Ishikawa (cell line): Measurements from ENCODE around the gene SLF1.

Experiments used
- CEBPB ChIP-seq: IDR thresholded peaks from 2 replicates; pipeline ENCODE4 v1.6.1; 2012
- CREB1 ChIP-seq: IDR thresholded peaks from 2 replicates; pipeline ENCODE4 v1.6.1; 2012; ENCODE audit warnings: low read depth
- EGR1 ChIP-seq: IDR thresholded peaks from 2 replicates; pipeline ENCODE4 v1.6.1; 2012
- EP300 ChIP-seq: IDR thresholded peaks from 2 replicates; pipeline ENCODE4 v1.6.1; 2012; ENCODE audit warnings: borderline replicate concordance
- FOXM1 ChIP-seq: IDR thresholded peaks from 2 replicates; pipeline ENCODE4 v1.6.1; 2012; ENCODE audit warnings: low read depth, borderline replicate concordance
- NFIC ChIP-seq: IDR thresholded peaks from 2 replicates; pipeline ENCODE4 v1.6.1; 2012
- RAD21 ChIP-seq: IDR thresholded peaks from 2 replicates; pipeline ENCODE4 v1.6.1; 2012; ENCODE audit warnings: low read depth
- TAF1 ChIP-seq: IDR thresholded peaks from 2 replicates; pipeline ENCODE4 v1.6.1; 2012; ENCODE audit warnings: low read depth, mild to moderate bottlenecking
- TCF12 ChIP-seq: IDR thresholded peaks from 2 replicates; pipeline ENCODE4 v1.6.1; 2012; ENCODE audit warnings: low read depth
- TEAD4 ChIP-seq: IDR thresholded peaks from 2 replicates; pipeline ENCODE4 v1.6.1; 2012
- YY1 ChIP-seq: IDR thresholded peaks from 2 replicates; pipeline ENCODE4 v1.6.1; 2012; ENCODE audit warnings: low read depth
- ZBTB7A ChIP-seq: IDR thresholded peaks from 2 replicates; pipeline ENCODE4 v1.6.1; 2012; ENCODE audit warnings: low read depth
- TF ChIP-seq, protein P1 (sequence below): IDR thresholded peaks from 2 replicates; pipeline ENCODE4 v1.6.1; 2012; ENCODE audit warnings: low read depth, mild to moderate bottlenecking
- TF ChIP-seq, protein P2 (sequence below): IDR thresholded peaks from 2 replicates; pipeline ENCODE4 v1.6.1; 2012
- TF ChIP-seq, protein P3 (sequence below): IDR thresholded peaks from 2 replicates; pipeline ENCODE4 v1.6.1; 2012

Gene SLF1

DNA sequence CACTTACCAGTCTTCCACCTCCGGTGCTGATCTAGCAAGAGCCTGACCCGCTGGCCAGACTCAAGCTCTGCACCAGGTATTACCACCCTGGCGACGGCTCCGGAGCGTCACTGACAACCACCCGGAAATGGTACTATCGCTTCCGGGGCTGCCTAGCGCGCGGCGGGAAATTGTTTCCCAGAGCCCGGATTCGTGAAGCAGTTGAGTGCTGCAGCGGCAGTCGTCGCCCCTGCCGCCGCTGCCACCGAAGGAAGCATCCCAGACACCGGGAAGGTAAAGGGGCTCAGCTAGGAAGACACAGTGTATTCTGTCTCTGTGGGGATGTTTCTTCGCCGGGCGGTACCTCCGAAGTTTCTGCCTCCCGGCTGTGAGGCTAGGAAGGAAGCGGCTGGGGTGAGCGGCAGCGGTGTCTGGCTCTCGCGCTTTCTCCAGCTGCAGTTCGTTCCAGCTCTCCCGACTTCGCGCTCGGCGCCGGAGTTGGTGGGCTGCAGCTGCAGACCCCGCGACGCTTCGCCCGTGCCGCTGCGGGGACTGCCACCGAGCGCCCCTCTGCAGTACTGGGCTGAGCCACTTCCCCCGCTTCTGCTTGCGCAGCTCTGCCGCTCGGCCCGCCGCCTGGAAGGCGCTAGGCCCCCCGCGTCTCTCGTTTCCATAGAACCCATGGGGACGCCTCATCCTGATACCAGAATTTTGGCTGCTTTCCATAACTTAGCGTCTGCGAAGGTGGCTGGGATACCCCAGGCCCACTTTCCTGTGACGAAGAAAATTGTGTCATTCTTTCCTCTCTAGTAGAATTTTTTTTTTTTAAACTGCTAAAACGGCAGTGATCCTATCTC, at the start of gene SLF1, which contains the start of gene KIAA0825:
TSS of gene SLF1 (plus strand) at position 177 of the 836 bp plus-strand sequence. CDS start 10,142 bp downstream, outside the sequence.
TSS of gene KIAA0825 (minus strand) at position 112 of the 836 bp plus-strand sequence. CDS start 81,478 bp downstream, outside the sequence.
- TF ChIP-seq, protein P1, sequence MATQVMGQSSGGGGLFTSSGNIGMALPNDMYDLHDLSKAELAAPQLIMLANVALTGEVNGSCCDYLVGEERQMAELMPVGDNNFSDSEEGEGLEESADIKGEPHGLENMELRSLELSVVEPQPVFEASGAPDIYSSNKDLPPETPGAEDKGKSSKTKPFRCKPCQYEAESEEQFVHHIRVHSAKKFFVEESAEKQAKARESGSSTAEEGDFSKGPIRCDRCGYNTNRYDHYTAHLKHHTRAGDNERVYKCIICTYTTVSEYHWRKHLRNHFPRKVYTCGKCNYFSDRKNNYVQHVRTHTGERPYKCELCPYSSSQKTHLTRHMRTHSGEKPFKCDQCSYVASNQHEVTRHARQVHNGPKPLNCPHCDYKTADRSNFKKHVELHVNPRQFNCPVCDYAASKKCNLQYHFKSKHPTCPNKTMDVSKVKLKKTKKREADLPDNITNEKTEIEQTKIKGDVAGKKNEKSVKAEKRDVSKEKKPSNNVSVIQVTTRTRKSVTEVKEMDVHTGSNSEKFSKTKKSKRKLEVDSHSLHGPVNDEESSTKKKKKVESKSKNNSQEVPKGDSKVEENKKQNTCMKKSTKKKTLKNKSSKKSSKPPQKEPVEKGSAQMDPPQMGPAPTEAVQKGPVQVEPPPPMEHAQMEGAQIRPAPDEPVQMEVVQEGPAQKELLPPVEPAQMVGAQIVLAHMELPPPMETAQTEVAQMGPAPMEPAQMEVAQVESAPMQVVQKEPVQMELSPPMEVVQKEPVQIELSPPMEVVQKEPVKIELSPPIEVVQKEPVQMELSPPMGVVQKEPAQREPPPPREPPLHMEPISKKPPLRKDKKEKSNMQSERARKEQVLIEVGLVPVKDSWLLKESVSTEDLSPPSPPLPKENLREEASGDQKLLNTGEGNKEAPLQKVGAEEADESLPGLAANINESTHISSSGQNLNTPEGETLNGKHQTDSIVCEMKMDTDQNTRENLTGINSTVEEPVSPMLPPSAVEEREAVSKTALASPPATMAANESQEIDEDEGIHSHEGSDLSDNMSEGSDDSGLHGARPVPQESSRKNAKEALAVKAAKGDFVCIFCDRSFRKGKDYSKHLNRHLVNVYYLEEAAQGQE: no peak
- TF ChIP-seq RAD21: no peak
- TF ChIP-seq TCF12: peak; percentile 76
- 0 out of 2 replicates have a peak, but pooled peaks have one; percentile 23 for TF ChIP-seq YY1
- no peak for TF ChIP-seq TEAD4
- TF ChIP-seq NFIC: peak; percentile 10; the same call in 1 of the 2 replicates
- TF ChIP-seq, protein P2, sequence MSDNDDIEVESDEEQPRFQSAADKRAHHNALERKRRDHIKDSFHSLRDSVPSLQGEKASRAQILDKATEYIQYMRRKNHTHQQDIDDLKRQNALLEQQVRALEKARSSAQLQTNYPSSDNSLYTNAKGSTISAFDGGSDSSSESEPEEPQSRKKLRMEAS: peak; percentile 88
- peak; percentile 63; the same call in 1 of the 2 replicates for TF ChIP-seq EGR1
- peak; percentile 76 for TF ChIP-seq TAF1
- TF ChIP-seq EP300: no peak
- no peak for TF ChIP-seq CEBPB
- TF ChIP-seq, protein P3, sequence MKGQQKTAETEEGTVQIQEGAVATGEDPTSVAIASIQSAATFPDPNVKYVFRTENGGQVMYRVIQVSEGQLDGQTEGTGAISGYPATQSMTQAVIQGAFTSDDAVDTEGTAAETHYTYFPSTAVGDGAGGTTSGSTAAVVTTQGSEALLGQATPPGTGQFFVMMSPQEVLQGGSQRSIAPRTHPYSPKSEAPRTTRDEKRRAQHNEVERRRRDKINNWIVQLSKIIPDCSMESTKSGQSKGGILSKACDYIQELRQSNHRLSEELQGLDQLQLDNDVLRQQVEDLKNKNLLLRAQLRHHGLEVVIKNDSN: peak; percentile 50; the same call in 1 of the 2 replicates
- no peak; the same call in 1 of the 2 replicates for TF ChIP-seq ZBTB7A
- TF ChIP-seq CREB1: no peak
- no peak; the same call in 1 of the 2 replicates for TF ChIP-seq FOXM1

DNA sequence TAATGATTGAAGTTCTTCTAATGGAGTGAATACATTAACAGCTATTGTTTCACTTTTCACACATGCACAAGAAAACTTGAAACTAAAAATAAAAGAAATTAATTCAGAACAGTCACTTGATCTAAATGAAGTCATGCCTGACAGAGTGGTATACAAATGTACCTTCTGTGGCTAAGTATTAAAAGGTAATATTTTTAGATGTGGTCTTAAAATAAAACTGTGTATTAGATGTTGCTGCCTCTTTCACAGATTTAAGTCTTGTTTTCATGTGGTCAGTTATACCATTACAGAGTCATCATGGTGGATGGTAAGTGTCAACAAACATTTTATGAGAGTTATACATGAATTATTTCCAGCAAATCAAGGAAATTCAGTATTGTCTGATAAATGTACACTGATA, 47.1 kb upstream of the SLF1 start:
- no peak for TF ChIP-seq CREB1
- TF ChIP-seq, protein P3: no peak
- no peak for TF ChIP-seq ZBTB7A

DNA sequence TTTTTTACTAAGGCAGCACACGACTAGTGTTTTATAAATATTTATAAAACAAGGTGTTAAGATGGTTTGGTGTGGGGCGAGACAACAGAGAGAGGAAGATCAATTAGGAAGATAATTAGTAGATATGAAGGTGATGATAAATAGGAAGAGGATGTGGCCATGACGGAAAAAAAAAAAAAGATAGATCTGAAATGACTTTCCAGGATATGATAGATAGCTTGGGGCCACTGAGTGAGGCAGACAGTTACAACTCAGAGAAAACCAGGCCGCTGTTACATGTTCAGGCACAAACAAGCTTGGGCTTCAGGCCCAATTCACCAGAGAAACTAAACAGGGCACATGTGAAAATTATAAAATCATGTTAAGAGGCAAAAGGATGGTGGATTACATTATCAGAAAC, 43.3 kb upstream of the SLF1 start:
- TF ChIP-seq EGR1 (no peak), FOXM1 (no peak), ZBTB7A (no peak), TAF1 (no peak), TCF12 (no peak), TEAD4 (no peak)
- TF ChIP-seq, protein P2: no peak
- TF ChIP-seq, protein P1: no peak

DNA sequence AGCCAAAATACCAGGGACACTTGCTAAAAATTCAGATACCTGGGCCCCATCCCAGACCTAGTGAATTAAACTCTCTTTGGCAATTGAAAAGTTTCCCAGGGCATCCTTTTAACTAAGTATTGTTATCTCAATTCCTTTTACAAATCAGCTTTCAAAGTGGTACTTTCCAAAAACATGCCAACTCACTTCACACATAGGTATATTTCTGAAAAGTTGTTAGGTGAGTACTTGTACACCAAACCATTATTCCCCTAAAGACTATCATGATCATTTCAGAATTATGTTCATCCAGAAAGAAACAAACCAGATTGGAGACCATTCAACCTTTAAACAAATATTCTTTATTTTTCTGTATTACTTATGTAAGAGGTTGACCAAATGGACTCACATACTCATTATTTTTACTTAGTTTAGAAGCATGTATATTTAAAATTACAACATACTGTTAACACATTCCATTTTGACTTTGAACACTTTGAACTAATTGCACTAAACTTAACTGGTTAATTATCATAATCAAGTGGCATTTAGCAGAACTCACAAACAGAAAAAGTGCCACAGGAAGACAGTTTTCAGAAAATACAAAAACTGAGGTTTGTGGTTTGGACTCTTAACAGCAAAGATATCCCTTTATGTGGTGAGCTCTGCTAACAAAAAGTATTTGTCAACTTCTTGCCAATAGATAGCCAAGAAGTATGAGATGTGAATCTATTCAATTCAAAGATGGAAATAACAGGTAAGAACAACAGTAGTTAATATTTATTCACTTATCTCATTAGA, 40.8 kb upstream of the SLF1 start:
- TF ChIP-seq, protein P1: no peak
- TF ChIP-seq YY1: no peak
- no peak for TF ChIP-seq CREB1
- TF ChIP-seq TEAD4: no peak
- TF ChIP-seq TAF1: no peak
- TF ChIP-seq, protein P2: no peak
- TF ChIP-seq, protein P3: no peak
- TF ChIP-seq TCF12: no peak
- no peak for TF ChIP-seq ZBTB7A
- TF ChIP-seq EP300: no peak
- no peak for TF ChIP-seq NFIC
- TF ChIP-seq CEBPB: no peak
- no peak for TF ChIP-seq FOXM1
- TF ChIP-seq EGR1: no peak
- no peak for TF ChIP-seq RAD21
